ENCODE data around the gene LAMB2. TPM values are rescaled to one million over a fixed set of nuclear protein-coding genes. Genes with fewer than 3 reads are reported as not detected.

Gene LAMB2
- total RNA-seq, 4 donors from 2014 or later: 452 to 573 (median 527) TPM

GRCh38 chr3:49134471-49135265 is 1.8 kb upstream of the LAMB2 start:
- no peak for DNase-seq
- H3K9me3 ChIP-seq: no peaks in the 10 kb centered on the region
- peak overlapping the region in 2 of 3 donors; percentile 39 to 93 for H3K27ac ChIP-seq
- H3K27me3 ChIP-seq: no peaks in the 10 kb centered on the region
- peaks cover 15 to 21% of the 10 kb centered on the region in 2 donors for H3K4me1 ChIP-seq
- intact Hi-C loops (cut with DNase I): no loop called here
- TF ChIP-seq CTCF (IDR thresholded peaks at IDR 0.05) (peak in 2 of 6 experiments; percentile 4 to 9), POLR2A (IDR thresholded peaks at IDR 0.05) (no peak)
- 66 to 70% methylated on average over 3 of the region's 3 CpGs for WGBS, 2 donors
- peaks cover 7 to 10% of the 10 kb centered on the region in 2 donors for H3K36me3 ChIP-seq
- H3K4me3 ChIP-seq (replicated peaks in 1 of 3): no peak overlapping the region

GRCh38 chr3:49133226-49133951 is 539 bp upstream of the LAMB2 start:
- Histone ChIP-seq H3K27ac (peak overlapping the region; percentile 82 to 94 (median 93)), H3K36me3 (peaks cover 12 to 19% of the 10 kb centered on the region in 2 donors), H3K4me3 (replicated peaks in 1 of 3) (peak overlapping the region; percentile 6 to 93 (median 71)), H3K9me3 (no peaks in the 10 kb centered on the region), H3K27me3 (no peaks in the 10 kb centered on the region), H3K4me1 (peaks cover 15 to 19% of the 10 kb centered on the region in 2 donors)
- WGBS, 2 donors: 3 to 4% methylated on average over 25 to 30 of the region's 30 CpGs
- TF ChIP-seq POLR2A (IDR thresholded peaks at IDR 0.05): peak in 1 of 2 donors; percentile 23
- TF ChIP-seq CTCF (IDR thresholded peaks at IDR 0.05): peak in 1 of 6 experiments; percentile 9
- intact Hi-C loops (cut with DNase I): no loop called here
- peak; percentile 88 for DNase-seq

GRCh38 chr3:49132073-49132436 is 795 bp downstream of the LAMB2 start:
- peaks cover 15 to 19% of the 10 kb centered on the region in 2 donors for H3K4me1 ChIP-seq
- H3K27me3 ChIP-seq: no peaks in the 10 kb centered on the region
- H3K4me3 ChIP-seq (replicated peaks in 1 of 3): peak overlapping the region; percentile 11 to 93 (median 71)
- peak overlapping the region; percentile 82 to 94 (median 93) for H3K27ac ChIP-seq
- intact Hi-C loops (cut with DNase I): no loop called here
- 47 to 55% methylated on average over 9 of the region's 9 CpGs for WGBS, 2 donors
- peaks cover 22 to 24% of the 10 kb centered on the region in 2 donors for H3K36me3 ChIP-seq
- DNase-seq: no peak
- no peaks in the 10 kb centered on the region for H3K9me3 ChIP-seq
- TF ChIP-seq POLR2A (IDR thresholded peaks at IDR 0.05): no peak
- no peak for TF ChIP-seq CTCF (IDR thresholded peaks at IDR 0.05)

GRCh38 chr3:49131576-49131975 is 1.3 kb downstream of the LAMB2 start:
- WGBS, 2 donors: 96 to 97% methylated on average over 4 to 6 of the region's 6 CpGs

More at GRCh38 chr3:49131576-49131975, 1.3 kb downstream of the LAMB2 start:
- no peak for DNase-seq
- Histone ChIP-seq H3K4me3 (replicated peaks in 1 of 3) (peak overlapping the region in 1 of 3 donors; percentile 71), H3K4me1 (peaks cover 15 to 19% of the 10 kb centered on the region in 2 donors), H3K9me3 (no peaks in the 10 kb centered on the region), H3K36me3 (peaks cover 26 to 28% of the 10 kb centered on the region in 2 donors), H3K27ac (peak overlapping the region in 2 of 3 donors; percentile 82 to 93), H3K27me3 (no peaks in the 10 kb centered on the region)
- TF ChIP-seq POLR2A (IDR thresholded peaks at IDR 0.05) (no peak), CTCF (IDR thresholded peaks at IDR 0.05) (no peak)
- intact Hi-C loops (cut with DNase I): no loop called here

Data from thyroid gland (tissue), 4 donors.